ENCODE data around the gene SUPT3H. TPM values are rescaled to one million over a fixed set of nuclear protein-coding genes. Genes with fewer than 3 reads are reported as not detected.

The SUPT3H gene
- total RNA-seq, 4 donors from 2014 or later: 1.1 to 4.7 (median 3.7) TPM

GRCh38 chr6:44969446-44970185 is 408.1 kb downstream of the SUPT3H start:
- TF ChIP-seq POLR2AphosphoS5 (IDR thresholded peaks at IDR 0.05) (no peak), EP300 (IDR thresholded peaks at IDR 0.05) (no peak), POLR2A (IDR thresholded peaks at IDR 0.05) (no peak), CTCF (IDR thresholded peaks at IDR 0.05) (no peak)
- Histone ChIP-seq H3K36me3 (no peaks in the 10 kb centered on the region), H3K4me1 (no peaks in the 10 kb centered on the region), H3K9me3 (no peaks in the 10 kb centered on the region), H3K27me3 (no peaks in the 10 kb centered on the region), H3K27ac (no peak overlapping the region), H3K4me3 (no peak overlapping the region)
- no peak for DNase-seq (ENCODE audit: low spot score in 2 of 2)
- 85% methylated on average over 4 of the region's 4 CpGs for WGBS

- DNase-seq (ENCODE audit: low spot score in 2 of 2): no peak
- H3K9me3 ChIP-seq: no peaks in the 10 kb centered on the region
- TF ChIP-seq EP300 (IDR thresholded peaks at IDR 0.05) (no peak), CTCF (IDR thresholded peaks at IDR 0.05) (no peak), POLR2A (IDR thresholded peaks at IDR 0.05) (no peak), POLR2AphosphoS5 (IDR thresholded peaks at IDR 0.05) (no peak)
- H3K4me1 ChIP-seq: no peaks in the 10 kb centered on the region
- 91% methylated on average over 1 of the region's 1 CpG for WGBS
- H3K36me3 ChIP-seq: no peaks in the 10 kb centered on the region
- no peaks in the 10 kb centered on the region for H3K27me3 ChIP-seq
- no peak overlapping the region for H3K4me3 ChIP-seq
- no peak overlapping the region for H3K27ac ChIP-seq
Measured at GRCh38 chr6:44967481-44967880, 410.3 kb downstream of the SUPT3H start.

GRCh38 chr6:44966449-44967092 is 411.2 kb downstream of the SUPT3H start:
- DNase-seq (ENCODE audit: low spot score in 2 of 2): no peak
- H3K27ac ChIP-seq: no peak overlapping the region
- WGBS: 55% methylated on average over 2 of the region's 2 CpGs
- no peaks in the 10 kb centered on the region for H3K9me3 ChIP-seq
- H3K4me3 ChIP-seq: no peak overlapping the region
- H3K27me3 ChIP-seq: no peaks in the 10 kb centered on the region
- TF ChIP-seq POLR2A (IDR thresholded peaks at IDR 0.05) (no peak), EP300 (IDR thresholded peaks at IDR 0.05) (no peak), CTCF (IDR thresholded peaks at IDR 0.05) (no peak), POLR2AphosphoS5 (IDR thresholded peaks at IDR 0.05) (no peak)
- no peaks in the 10 kb centered on the region for H3K36me3 ChIP-seq
- H3K4me1 ChIP-seq: no peaks in the 10 kb centered on the region

- WGBS: over 99% methylated on average over 4 of the region's 4 CpGs
- Histone ChIP-seq H3K4me3 (no peak overlapping the region), H3K36me3 (no peaks in the 10 kb centered on the region), H3K27ac (no peak overlapping the region), H3K9me3 (no peaks in the 10 kb centered on the region), H3K27me3 (no peaks in the 10 kb centered on the region), H3K4me1 (no peaks in the 10 kb centered on the region)
- TF ChIP-seq POLR2AphosphoS5 (IDR thresholded peaks at IDR 0.05) (no peak), EP300 (IDR thresholded peaks at IDR 0.05) (no peak), CTCF (IDR thresholded peaks at IDR 0.05) (no peak), POLR2A (IDR thresholded peaks at IDR 0.05) (no peak)
- no peak for DNase-seq (ENCODE audit: low spot score in 2 of 2)
Measured at GRCh38 chr6:44965708-44966107, 412.0 kb downstream of the SUPT3H start.

- 78% methylated on average over 4 of the region's 4 CpGs for WGBS
- Histone ChIP-seq H3K4me3 (no peak overlapping the region), H3K27me3 (no peaks in the 10 kb centered on the region), H3K27ac (no peak overlapping the region), H3K36me3 (no peaks in the 10 kb centered on the region), H3K9me3 (no peaks in the 10 kb centered on the region), H3K4me1 (no peaks in the 10 kb centered on the region)
- DNase-seq (ENCODE audit: low spot score in 2 of 2): no peak
- no peak for TF ChIP-seq CTCF (IDR thresholded peaks at IDR 0.05)
- TF ChIP-seq POLR2A (IDR thresholded peaks at IDR 0.05): no peak
- TF ChIP-seq EP300 (IDR thresholded peaks at IDR 0.05): no peak
- TF ChIP-seq POLR2AphosphoS5 (IDR thresholded peaks at IDR 0.05): no peak
Measured at GRCh38 chr6:44960898-44961297, 416.8 kb downstream of the SUPT3H start.
